ENCODE results near the gene USP13.

GRCh38 chr3:179700716-179701115, 47.9 kb downstream of the USP13 start:
- no peak for TF ChIP-seq GATA2 (IDR thresholded peaks at IDR 0.05; ENCODE audit: low read depth, low read length)
- TF ChIP-seq GATA3 (IDR thresholded peaks at IDR 0.05; ENCODE audit: low read depth, low read length) = no peak

All from SH-SY5Y (cell line).